Measurements from ENCODE around the gene ZRSR2. TPM values are rescaled to one million over a fixed set of nuclear protein-coding genes. Genes with fewer than 3 reads are reported as not detected.

ZRSR2 gene
- total RNA-seq, 1 donor from 2014 or later: 4.2 TPM

DNA sequence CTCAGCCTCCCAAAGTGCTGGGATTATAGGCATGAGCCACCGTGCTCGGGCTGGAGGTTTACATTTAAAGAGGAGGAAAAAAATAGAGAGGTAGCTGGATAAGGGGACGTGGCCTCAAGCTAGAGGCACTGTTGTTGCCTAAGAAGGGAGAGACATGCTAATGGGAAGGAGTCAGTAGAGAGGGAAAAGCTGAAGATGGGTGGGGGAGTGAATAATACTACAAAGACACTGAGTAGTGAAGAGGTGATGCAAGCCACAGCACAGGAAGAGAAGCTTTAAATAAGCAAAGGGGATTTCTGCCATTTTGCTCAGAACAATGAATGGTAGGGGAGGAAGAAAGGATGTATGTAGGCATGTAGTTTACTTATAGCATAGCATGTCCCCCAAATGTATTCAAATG lies 75.9 kb downstream of the ZRSR2 start:
- Histone ChIP-seq H3K27me3 (ENCODE audit: control insufficient read depth, insufficient read depth, low read length) (no peaks in the 10 kb centered on the region), H3K4me3 (ENCODE audit: low read depth, low read length) (no peak overlapping the region), H3K36me3 (ENCODE audit: control insufficient read depth, insufficient read depth, low read length) (no peaks in the 10 kb centered on the region)
- TF ChIP-seq, protein P1, sequence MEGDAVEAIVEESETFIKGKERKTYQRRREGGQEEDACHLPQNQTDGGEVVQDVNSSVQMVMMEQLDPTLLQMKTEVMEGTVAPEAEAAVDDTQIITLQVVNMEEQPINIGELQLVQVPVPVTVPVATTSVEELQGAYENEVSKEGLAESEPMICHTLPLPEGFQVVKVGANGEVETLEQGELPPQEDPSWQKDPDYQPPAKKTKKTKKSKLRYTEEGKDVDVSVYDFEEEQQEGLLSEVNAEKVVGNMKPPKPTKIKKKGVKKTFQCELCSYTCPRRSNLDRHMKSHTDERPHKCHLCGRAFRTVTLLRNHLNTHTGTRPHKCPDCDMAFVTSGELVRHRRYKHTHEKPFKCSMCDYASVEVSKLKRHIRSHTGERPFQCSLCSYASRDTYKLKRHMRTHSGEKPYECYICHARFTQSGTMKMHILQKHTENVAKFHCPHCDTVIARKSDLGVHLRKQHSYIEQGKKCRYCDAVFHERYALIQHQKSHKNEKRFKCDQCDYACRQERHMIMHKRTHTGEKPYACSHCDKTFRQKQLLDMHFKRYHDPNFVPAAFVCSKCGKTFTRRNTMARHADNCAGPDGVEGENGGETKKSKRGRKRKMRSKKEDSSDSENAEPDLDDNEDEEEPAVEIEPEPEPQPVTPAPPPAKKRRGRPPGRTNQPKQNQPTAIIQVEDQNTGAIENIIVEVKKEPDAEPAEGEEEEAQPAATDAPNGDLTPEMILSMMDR (IDR thresholded peaks at IDR 0.05; ENCODE audit: insufficient read depth, low read length, severe bottlenecking): no peak
- FAIRE-seq (no peak), DNase-seq (ENCODE audit: low read depth) (peak; percentile 51)

DNA sequence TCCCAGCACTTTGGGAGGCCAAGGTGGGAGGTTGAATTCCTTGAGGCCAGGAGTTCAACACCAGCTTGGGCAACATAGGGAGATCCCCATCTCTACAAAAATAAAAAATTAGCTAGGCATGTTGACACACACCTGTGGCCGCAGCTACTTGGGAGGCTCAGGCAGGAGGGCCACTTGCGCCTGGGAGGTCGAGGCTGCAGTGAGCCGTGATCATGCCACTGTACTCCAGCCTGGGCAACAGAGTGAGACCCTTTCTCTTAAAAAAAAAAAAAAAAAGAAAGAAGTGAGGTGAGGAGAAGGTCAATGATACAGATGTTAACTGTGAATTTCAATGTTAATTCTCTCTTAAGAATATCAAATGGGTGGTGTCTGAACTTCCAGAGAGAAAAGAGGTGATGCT lies 79.4 kb downstream of the ZRSR2 start:
- H3K4me3 ChIP-seq (ENCODE audit: low read depth, low read length): no peak overlapping the region
- TF ChIP-seq, protein P1 (IDR thresholded peaks at IDR 0.05; ENCODE audit: insufficient read depth, low read length, severe bottlenecking): no peak
- FAIRE-seq: no peak

DNA sequence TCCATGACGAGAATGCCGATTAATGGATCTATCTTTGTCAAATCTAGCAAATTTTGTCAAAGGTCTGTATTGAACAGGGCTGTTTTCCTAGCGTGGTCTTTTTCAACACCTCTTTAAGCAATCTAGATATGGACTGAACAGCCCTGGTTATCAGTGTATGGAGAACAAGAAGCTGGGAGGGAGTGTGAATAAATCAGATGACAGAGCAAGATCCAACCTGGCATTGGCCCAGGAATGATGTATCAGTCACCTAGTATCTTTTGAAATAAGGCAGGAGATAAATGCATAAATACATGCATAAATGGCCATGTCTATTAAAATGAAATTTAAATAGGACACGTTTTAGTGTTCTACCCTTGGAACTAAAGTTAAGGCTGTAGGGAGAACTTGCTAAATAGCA lies 80.0 kb downstream of the ZRSR2 start:
- TF ChIP-seq, protein P1 (IDR thresholded peaks at IDR 0.05; ENCODE audit: insufficient read depth, low read length, severe bottlenecking): no peak
- FAIRE-seq (no peak), DNase-seq (ENCODE audit: low read depth) (peak; percentile 10)
- no peaks in the 10 kb centered on the region for H3K36me3 ChIP-seq (ENCODE audit: control insufficient read depth, insufficient read depth, low read length)
- H3K27me3 ChIP-seq (ENCODE audit: control insufficient read depth, insufficient read depth, low read length): no peaks in the 10 kb centered on the region
- no peak overlapping the region for H3K4me3 ChIP-seq (ENCODE audit: low read depth, low read length)

More for the DNA sequence above, 79.4 kb downstream of the ZRSR2 start:
- Histone ChIP-seq H3K27me3 (ENCODE audit: control insufficient read depth, insufficient read depth, low read length) (no peaks in the 10 kb centered on the region), H3K36me3 (ENCODE audit: control insufficient read depth, insufficient read depth, low read length) (no peaks in the 10 kb centered on the region)
- DNase-seq (ENCODE audit: low read depth): no peak

Other genes with a start within 250 kb of the ZRSR2 start
- gene ACE2, start 189.5 kb upstream of the ZRSR2 start, total RNA-seq: 1.2 TPM in 1 of 2 replicates, not detected in the other
- 0.53 and 1.2 TPM in 2 replicates for gene CLTRN, start 125.7 kb upstream of the ZRSR2 start, total RNA-seq
- gene CA5B, start 52.2 kb upstream of the ZRSR2 start, total RNA-seq: 6.1 and 7.6 TPM in 2 replicates
- 12.8 and 16.3 TPM in 2 replicates for gene AP1S2, start 64.3 kb downstream of the ZRSR2 start, total RNA-seq

All from bronchial epithelial cell (primary cell).